Thyroid gland (tissue), 4 donors: Measurements from ENCODE around the gene RAP1GAP2.

Source experiments
- CTCF ChIP-seq, 6 experiments: fragments of 200-600 bp in 3 of 6; fragments of 450-650 bp in 3 of 6; sonication (generic) in 3 of 6; IDR thresholded peaks; one replicate each; pipeline ENCODE4 v1.5.1; 2016 to 2019; ENCODE audit warnings: antibody characterized with exemption in 6 of 6, mild to moderate bottlenecking in 2 of 6, inconsistent platforms in 1 of 6, moderate library complexity in 1 of 6
- POLR2A ChIP-seq, 2 donors: fragments of 450-650 bp; IDR thresholded peaks; one replicate each; pipeline ENCODE4 v1.6.1; 2017; ENCODE audit warnings: antibody characterized with exemption in 2 of 2, mild to moderate bottlenecking in 2 of 2, moderate library complexity in 1 of 2

GRCh38 chr17:3006801-3007200 is 210.6 kb downstream of the RAP1GAP2 start:
- no peak for TF ChIP-seq POLR2A (IDR thresholded peaks at IDR 0.05)
- TF ChIP-seq CTCF (IDR thresholded peaks at IDR 0.05) = no peak
